Progenitor cell of endocrine pancreas (in vitro differentiated cells): Measurements from ENCODE around the gene C20orf204. TPM values are rescaled to one million over a fixed set of nuclear protein-coding genes. Genes with fewer than 3 reads are reported as not detected.
"Not testable (repeated sequence)": the region's sequence is repeated elsewhere in the genome, so short reads cannot be mapped to it uniquely, and the experiment has no call there.

Experiments
- DNase-seq: peaks from one replicate; pipeline ENCODE4 v3.0.0; 2021; ENCODE audit warnings: low spot score; ENCODE audit not compliant: unreplicated experiment
- H3K27ac Mint-ChIP-seq: 2 replicates; pipeline ENCODE4 v1.8.0; 2021; ENCODE audit warnings: mild to moderate bottlenecking, moderate library complexity, mixed read lengths
- H3K27me3 Mint-ChIP-seq: 2 replicates; pipeline ENCODE4 v1.8.0; 2021; ENCODE audit warnings: mixed read lengths
- H3K36me3 Mint-ChIP-seq: 2 replicates; pipeline ENCODE4 v1.8.0; 2022; ENCODE audit warnings: mixed read lengths; ENCODE audit not compliant: insufficient read depth
- H3K4me1 Mint-ChIP-seq: 2 replicates; pipeline ENCODE4 v1.8.0; 2021; ENCODE audit warnings: low read depth, mixed read lengths
- H3K4me3 Mint-ChIP-seq: 2 replicates; pipeline ENCODE4 v1.8.0; 2021; ENCODE audit warnings: low read depth, mild to moderate bottlenecking, moderate library complexity, mixed read lengths
- H3K9me3 Mint-ChIP-seq: 2 replicates; pipeline ENCODE4 v1.8.0; 2021; ENCODE audit warnings: low read depth, mixed read lengths
- total RNA-seq: library from RNA; stranded (reverse); gene quantifications from 2 replicates; pipeline ENCODE4 v1.2.1, GENCODE V29; 2021
- TF ChIP-seq, protein P1 (sequence below): fragments of 200-600 bp; sonication (generic); IDR thresholded peaks from one replicate; pipeline ENCODE4 v1.5.0; 2021; ENCODE audit warnings: antibody characterized with exemption, mild to moderate bottlenecking; ENCODE audit not compliant: unreplicated experiment

The C20orf204 gene
- total RNA-seq, 1 donor from 2014 or later, result 3.3 TPM

GRCh38 chr20:64006490-64006889 lies 29.5 kb upstream of the C20orf204 start:
- DNase-seq, result no peak
- Mint-ChIP-seq H3K4me1 (peaks cover 5% of the 10 kb centered on the region), H3K9me3 (no peaks in the 10 kb centered on the region), H3K27me3 (no peaks in the 10 kb centered on the region), H3K27ac (no peak overlapping the region), H3K4me3 (no peak overlapping the region), H3K36me3 (peaks cover 29% of the 10 kb centered on the region)
- TF ChIP-seq, protein P1, sequence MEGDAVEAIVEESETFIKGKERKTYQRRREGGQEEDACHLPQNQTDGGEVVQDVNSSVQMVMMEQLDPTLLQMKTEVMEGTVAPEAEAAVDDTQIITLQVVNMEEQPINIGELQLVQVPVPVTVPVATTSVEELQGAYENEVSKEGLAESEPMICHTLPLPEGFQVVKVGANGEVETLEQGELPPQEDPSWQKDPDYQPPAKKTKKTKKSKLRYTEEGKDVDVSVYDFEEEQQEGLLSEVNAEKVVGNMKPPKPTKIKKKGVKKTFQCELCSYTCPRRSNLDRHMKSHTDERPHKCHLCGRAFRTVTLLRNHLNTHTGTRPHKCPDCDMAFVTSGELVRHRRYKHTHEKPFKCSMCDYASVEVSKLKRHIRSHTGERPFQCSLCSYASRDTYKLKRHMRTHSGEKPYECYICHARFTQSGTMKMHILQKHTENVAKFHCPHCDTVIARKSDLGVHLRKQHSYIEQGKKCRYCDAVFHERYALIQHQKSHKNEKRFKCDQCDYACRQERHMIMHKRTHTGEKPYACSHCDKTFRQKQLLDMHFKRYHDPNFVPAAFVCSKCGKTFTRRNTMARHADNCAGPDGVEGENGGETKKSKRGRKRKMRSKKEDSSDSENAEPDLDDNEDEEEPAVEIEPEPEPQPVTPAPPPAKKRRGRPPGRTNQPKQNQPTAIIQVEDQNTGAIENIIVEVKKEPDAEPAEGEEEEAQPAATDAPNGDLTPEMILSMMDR, result no peak

DNA sequence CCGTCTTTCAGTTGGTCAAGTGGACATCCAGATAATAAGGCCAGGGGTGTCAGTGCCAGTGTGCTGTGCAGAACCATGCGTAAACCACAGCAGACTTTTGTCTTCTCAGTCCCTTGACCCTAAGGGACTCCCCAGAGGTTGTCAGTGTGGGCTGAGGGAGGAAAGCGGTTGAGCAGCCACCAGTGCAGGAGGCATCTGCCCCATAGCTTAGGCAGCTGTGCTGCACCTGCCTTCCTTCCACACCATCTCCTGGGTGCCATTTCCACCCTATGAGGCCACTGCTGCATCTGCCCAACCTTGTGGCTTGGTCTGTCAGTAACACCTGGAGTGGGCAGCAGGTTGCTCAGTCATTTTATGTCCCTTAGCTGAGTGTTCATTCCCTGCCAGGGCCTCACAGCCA lies 29.1 kb upstream of the C20orf204 start:
- peaks cover 27% of the 10 kb centered on the region for H3K36me3 Mint-ChIP-seq
- no peaks in the 10 kb centered on the region for H3K27me3 Mint-ChIP-seq
- no peaks in the 10 kb centered on the region for H3K9me3 Mint-ChIP-seq

DNA sequence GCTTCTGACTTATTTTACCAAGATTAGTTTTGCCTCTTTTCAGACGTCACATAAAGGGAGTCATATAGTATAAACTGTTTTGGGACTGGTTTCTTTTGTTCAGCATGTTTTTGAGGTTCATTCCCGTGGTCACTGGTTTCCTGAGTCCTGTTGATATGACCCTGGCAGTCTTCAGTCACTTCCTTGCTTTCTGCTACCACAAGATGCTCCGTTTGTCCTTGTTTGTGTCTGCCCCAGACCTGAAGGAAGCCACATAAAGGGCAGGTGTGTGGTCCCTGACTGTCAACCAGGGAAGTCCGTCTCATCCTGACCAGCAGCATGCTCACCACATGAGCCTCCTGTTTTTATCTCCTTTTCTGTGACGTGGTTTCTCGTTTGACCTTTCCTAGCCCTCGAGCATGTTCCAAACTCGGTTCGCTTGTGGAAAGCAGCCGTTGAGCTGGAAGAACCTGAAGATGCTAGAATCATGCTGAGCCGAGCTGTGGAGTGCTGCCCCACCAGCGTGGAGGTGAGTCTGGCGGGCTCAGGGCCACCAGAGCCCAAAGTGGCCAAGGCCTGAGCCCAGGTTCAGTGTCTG lies 26.1 kb upstream of the C20orf204 start:
- H3K36me3 Mint-ChIP-seq, result peaks cover 27% of the 10 kb centered on the region
- no peaks in the 10 kb centered on the region for H3K27me3 Mint-ChIP-seq

More for the DNA sequence above, 29.1 kb upstream of the C20orf204 start:
- Mint-ChIP-seq H3K27ac (no peak overlapping the region), H3K4me3 (no peak overlapping the region), H3K4me1 (peaks cover 5% of the 10 kb centered on the region)
- TF ChIP-seq, protein P1, result no peak
- DNase-seq, result no peak

GRCh38 chr20:64010711-64011237 lies 25.2 kb upstream of the C20orf204 start:
- H3K27me3 Mint-ChIP-seq, result no peaks in the 10 kb centered on the region
- no peaks in the 10 kb centered on the region for H3K9me3 Mint-ChIP-seq
- H3K27ac Mint-ChIP-seq, result no peak overlapping the region
- H3K4me1 Mint-ChIP-seq, result no peaks in the 10 kb centered on the region
- no peak for DNase-seq
- no peak overlapping the region for H3K4me3 Mint-ChIP-seq
- TF ChIP-seq, protein P1, result no peak
- peaks cover 22% of the 10 kb centered on the region for H3K36me3 Mint-ChIP-seq

More for the DNA sequence above, 26.1 kb upstream of the C20orf204 start:
- Mint-ChIP-seq H3K4me1 (no peaks in the 10 kb centered on the region), H3K27ac (no peak overlapping the region), H3K4me3 (no peak overlapping the region), H3K9me3 (no peaks in the 10 kb centered on the region)
- TF ChIP-seq, protein P1, result no peak
- DNase-seq, result no peak

- Mint-ChIP-seq H3K27me3 (no peaks in the 10 kb centered on the region), H3K36me3 (peaks cover 23% of the 10 kb centered on the region)
- TF ChIP-seq, protein P1, result no peak
These were observed 24.6 kb upstream of the C20orf204 start for GRCh38 chr20:64011366-64011779.

DNA sequence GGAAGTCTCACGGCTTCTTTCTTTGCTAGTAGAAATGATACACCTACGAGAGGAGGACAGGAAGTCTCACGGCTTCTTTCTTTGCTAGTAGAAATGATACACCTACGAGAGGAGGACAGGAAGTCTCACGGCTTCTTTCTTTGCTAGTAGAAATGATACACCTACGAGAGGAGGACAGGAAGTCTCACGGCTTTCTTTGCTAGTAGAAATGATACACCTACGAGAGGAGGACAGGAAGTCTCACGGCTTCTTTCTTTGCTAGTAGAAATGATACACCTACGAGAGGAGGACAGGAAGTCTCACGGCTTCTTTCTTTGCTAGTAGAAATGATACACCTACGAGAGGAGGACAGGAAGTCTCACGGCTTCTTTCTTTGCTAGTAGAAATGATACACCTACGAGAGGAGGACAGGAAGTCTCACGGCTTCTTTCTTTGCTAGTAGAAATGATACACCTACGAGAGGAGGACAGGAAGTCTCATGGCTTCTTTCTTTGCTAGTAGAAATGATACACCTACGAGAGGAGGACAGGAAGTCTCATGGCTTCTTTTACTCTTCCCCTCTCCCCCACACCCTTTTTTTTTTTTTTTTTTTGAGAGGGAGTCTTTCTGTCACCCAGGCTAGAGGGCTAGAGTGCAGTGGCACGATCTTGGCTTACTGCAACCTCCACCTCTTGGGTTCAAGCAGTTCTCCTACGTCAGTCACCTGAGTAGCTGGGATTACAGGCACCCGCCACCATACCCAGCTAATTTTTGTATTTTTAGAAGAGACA lies 23.4 kb upstream of the C20orf204 start:
- not testable (repeated sequence) for H3K27ac Mint-ChIP-seq, H3K4me3 Mint-ChIP-seq, H3K27me3 Mint-ChIP-seq, DNase-seq, H3K4me1 Mint-ChIP-seq, H3K9me3 Mint-ChIP-seq
- peaks cover 26% of the 10 kb centered on the region for H3K36me3 Mint-ChIP-seq

More at GRCh38 chr20:64011366-64011779, 24.6 kb upstream of the C20orf204 start:
- no peak overlapping the region for H3K4me3 Mint-ChIP-seq
- no peaks in the 10 kb centered on the region for H3K4me1 Mint-ChIP-seq
- no peak for DNase-seq
- H3K27ac Mint-ChIP-seq, result no peak overlapping the region
- H3K9me3 Mint-ChIP-seq, result no peaks in the 10 kb centered on the region
